BLaER1 treated with 17β-estradiol and CSF1 and Interleukin-3, amounts not matched to agents 10 nM and 100 nM (cell line): Measurements from ENCODE around the gene CDKAL1.

Experiments used
- H3K27ac ChIP-seq, 11 experiments: shearing (Covaris generic); formaldehyde crosslinking; 2 replicates each; pipeline ENCODE4 v1.8.1; 2022
- H3K27me3 ChIP-seq, 11 experiments: shearing (Covaris generic); formaldehyde crosslinking; 2 replicates each; pipeline ENCODE4 v1.8.1; 2022
- H3K36me3 ChIP-seq, 11 experiments: shearing (Covaris generic); formaldehyde crosslinking; 2 replicates each; pipeline ENCODE4 v1.8.1; 2022
- H3K4me1 ChIP-seq, 10 experiments: shearing (Covaris generic); formaldehyde crosslinking; 2 replicates each; pipeline ENCODE4 v1.8.1; 2022
- H3K4me2 ChIP-seq, 11 experiments: shearing (Covaris generic); formaldehyde crosslinking; 2 replicates each; pipeline ENCODE4 v1.8.1; 2022
- H3K4me3 ChIP-seq, 10 experiments: shearing (Covaris generic); formaldehyde crosslinking; 2 replicates each; pipeline ENCODE4 v1.8.1; 2022
- H3K9ac ChIP-seq, 11 experiments: shearing (Covaris generic); formaldehyde crosslinking; 2 replicates each; pipeline ENCODE4 v1.8.1; 2022
- H3K9me3 ChIP-seq, 11 experiments: shearing (Covaris generic); formaldehyde crosslinking; replicated peaks in 1 of 11; 2 replicates each; pipeline ENCODE4 v1.8.1; 2022
- H4K20me1 ChIP-seq, 11 experiments: shearing (Covaris generic); formaldehyde crosslinking; 2 replicates each; pipeline ENCODE4 v1.8.1; 2022
- Cebpa-rat ChIP-seq, 11 experiments: shearing (Covaris generic); IDR thresholded peaks; 2 replicates each; pipeline ENCODE4 v1.8.1; 2022

CDKAL1 gene

GRCh38 chr6:21099338-21100314 lies 565.4 kb downstream of the CDKAL1 start:
- H3K9ac ChIP-seq, result peak overlapping the region in 9 of 11 experiments; percentile 4 to 71 (median 34); a peak in 12 of 22 replicates
- H3K36me3 ChIP-seq, result peaks cover 0 to 13% (median 0%) of the 10 kb centered on the region in 11 experiments; a peak in 5 of 22 replicates
- no peaks in the 10 kb centered on the region for H4K20me1 ChIP-seq
- peak in 1 of 11 experiments; percentile 54; a peak in 1 of 22 replicates for TF ChIP-seq Cebpa-rat (IDR thresholded peaks at IDR 0.05)
- peak overlapping the region; percentile 59 to 86 (median 75) for H3K4me2 ChIP-seq
- peaks cover 22 to 38% (median 33%) of the 10 kb centered on the region in 10 experiments for H3K4me1 ChIP-seq
- peak overlapping the region in 9 of 11 experiments; percentile 29 to 83 (median 74); a peak in 17 of 22 replicates for H3K27ac ChIP-seq
- H3K9me3 ChIP-seq, result peaks cover 0 to 16% (median 7%) of the 10 kb centered on the region in 11 experiments; a peak in 7 of 22 replicates
- no peaks in the 10 kb centered on the region for H3K27me3 ChIP-seq
- peak overlapping the region in 6 of 10 experiments; percentile 2 to 32 (median 14); a peak in 6 of 20 replicates for H3K4me3 ChIP-seq

GRCh38 chr6:21100991-21101390 lies 566.7 kb downstream of the CDKAL1 start:
- Histone ChIP-seq H3K9me3 (peaks cover 0 to 16% (median 7%) of the 10 kb centered on the region in 11 experiments; a peak in 7 of 22 replicates), H3K27ac (peak overlapping the region in 8 of 11 experiments; percentile 59 to 83 (median 76); a peak in 13 of 22 replicates), H3K4me3 (no peak overlapping the region), H3K36me3 (peaks cover 0 to 13% (median 0%) of the 10 kb centered on the region in 11 experiments; a peak in 5 of 22 replicates), H3K4me1 (peaks cover 22 to 38% (median 33%) of the 10 kb centered on the region in 10 experiments), H3K27me3 (no peaks in the 10 kb centered on the region), H4K20me1 (no peaks in the 10 kb centered on the region), H3K9ac (no peak overlapping the region), H3K4me2 (peak overlapping the region; percentile 11 to 86 (median 71); a peak in 20 of 22 replicates)
- no peak for TF ChIP-seq Cebpa-rat (IDR thresholded peaks at IDR 0.05)

GRCh38 chr6:21101694-21102093 lies 567.4 kb downstream of the CDKAL1 start:
- Histone ChIP-seq H3K36me3 (peaks cover 0 to 13% (median 0%) of the 10 kb centered on the region in 11 experiments; a peak in 5 of 22 replicates), H3K27ac (peak overlapping the region in 5 of 11 experiments; percentile 72 to 83 (median 79); a peak in 8 of 22 replicates), H3K9me3 (peaks cover 0 to 16% (median 7%) of the 10 kb centered on the region in 11 experiments; a peak in 7 of 22 replicates), H3K9ac (no peak overlapping the region), H4K20me1 (no peaks in the 10 kb centered on the region), H3K27me3 (no peaks in the 10 kb centered on the region), H3K4me1 (peaks cover 22 to 38% (median 33%) of the 10 kb centered on the region in 10 experiments), H3K4me3 (no peak overlapping the region), H3K4me2 (peak overlapping the region in 7 of 11 experiments; percentile 2 to 84 (median 65); a peak in 9 of 22 replicates)
- TF ChIP-seq Cebpa-rat (IDR thresholded peaks at IDR 0.05), result no peak

GRCh38 chr6:21102201-21102600 lies 567.9 kb downstream of the CDKAL1 start:
- Histone ChIP-seq H3K27me3 (no peaks in the 10 kb centered on the region), H3K4me2 (no peak overlapping the region), H3K27ac (peak overlapping the region in 1 of 11 experiments; percentile 83; a peak in 2 of 22 replicates), H4K20me1 (no peaks in the 10 kb centered on the region), H3K9me3 (peaks cover 0 to 16% (median 10%) of the 10 kb centered on the region in 11 experiments; a peak in 7 of 22 replicates), H3K4me3 (no peak overlapping the region), H3K9ac (no peak overlapping the region), H3K36me3 (peaks cover 0 to 13% (median 0%) of the 10 kb centered on the region in 11 experiments; a peak in 5 of 22 replicates), H3K4me1 (peaks cover 22 to 38% (median 33%) of the 10 kb centered on the region in 10 experiments)
- no peak for TF ChIP-seq Cebpa-rat (IDR thresholded peaks at IDR 0.05)

- Histone ChIP-seq H3K9ac (no peak overlapping the region), H3K4me3 (no peak overlapping the region), H4K20me1 (no peaks in the 10 kb centered on the region), H3K27me3 (no peaks in the 10 kb centered on the region), H3K4me1 (peaks cover 22 to 38% (median 33%) of the 10 kb centered on the region in 10 experiments), H3K36me3 (peaks cover 0 to 13% (median 0%) of the 10 kb centered on the region in 11 experiments; a peak in 5 of 22 replicates), H3K4me2 (no peak overlapping the region), H3K27ac (no peak overlapping the region), H3K9me3 (peaks cover 0 to 16% (median 10%) of the 10 kb centered on the region in 11 experiments; a peak in 7 of 22 replicates)
- TF ChIP-seq Cebpa-rat (IDR thresholded peaks at IDR 0.05), result no peak
These were observed 568.4 kb downstream of the CDKAL1 start for GRCh38 chr6:21102624-21103023.

- Histone ChIP-seq H3K4me1 (peaks cover 22 to 36% (median 31%) of the 10 kb centered on the region in 10 experiments), H3K9ac (no peak overlapping the region), H3K36me3 (peaks cover 0 to 8% (median 0%) of the 10 kb centered on the region in 11 experiments; a peak in 4 of 22 replicates), H3K9me3 (peaks cover 0 to 11% (median 8%) of the 10 kb centered on the region in 11 experiments; a peak in 7 of 22 replicates), H3K27me3 (no peaks in the 10 kb centered on the region), H3K4me2 (no peak overlapping the region), H3K27ac (no peak overlapping the region), H3K4me3 (no peak overlapping the region), H4K20me1 (no peaks in the 10 kb centered on the region)
- TF ChIP-seq Cebpa-rat (IDR thresholded peaks at IDR 0.05), result no peak
These were observed 569.5 kb downstream of the CDKAL1 start for GRCh38 chr6:21103626-21104224.

- no peaks in the 10 kb centered on the region for H4K20me1 ChIP-seq
- H3K27ac ChIP-seq, result no peak overlapping the region
- H3K4me1 ChIP-seq, result peaks cover 22 to 33% (median 26%) of the 10 kb centered on the region in 10 experiments
- peaks cover 0 to 9% (median 5%) of the 10 kb centered on the region in 11 experiments; a peak in 6 of 22 replicates for H3K9me3 ChIP-seq
- TF ChIP-seq Cebpa-rat (IDR thresholded peaks at IDR 0.05), result no peak
- no peak overlapping the region for H3K9ac ChIP-seq
- peaks cover 0 to 8% (median 0%) of the 10 kb centered on the region in 11 experiments; a peak in 4 of 22 replicates for H3K36me3 ChIP-seq
- no peak overlapping the region for H3K4me2 ChIP-seq
- no peaks in the 10 kb centered on the region for H3K27me3 ChIP-seq
- H3K4me3 ChIP-seq, result no peak overlapping the region
These were observed 570.0 kb downstream of the CDKAL1 start for GRCh38 chr6:21104288-21104687.

- no peak for TF ChIP-seq Cebpa-rat (IDR thresholded peaks at IDR 0.05)
- no peaks in the 10 kb centered on the region for H4K20me1 ChIP-seq
- H3K27ac ChIP-seq, result no peak overlapping the region
- H3K4me1 ChIP-seq, result peaks cover 5 to 19% (median 10%) of the 10 kb centered on the region in 10 experiments; a peak in 19 of 20 replicates
- H3K27me3 ChIP-seq, result no peaks in the 10 kb centered on the region
- 0 out of 22 replicates have a peak, but pooled peaks cover 0 to 5% (median 0%) of the 10 kb centered on the region in 11 experiments for H3K9me3 ChIP-seq
- no peaks in the 10 kb centered on the region for H3K36me3 ChIP-seq
- H3K4me2 ChIP-seq, result no peak overlapping the region
- H3K4me3 ChIP-seq, result no peak overlapping the region
- no peak overlapping the region for H3K9ac ChIP-seq
These were observed 573.5 kb downstream of the CDKAL1 start for GRCh38 chr6:21107796-21108195.
